Effector memory CD8-positive, alpha-beta T cell (primary cell): ENCODE data around the gene ARID5B.

Experiments used
- ATAC-seq: fragments of 150-1000 bp; cut with Tn5 transposase; replicated peaks from 2 replicates; pipeline ENCODE4 v1.10.0; 2021; ENCODE audit warnings: mild to moderate bottlenecking, moderate library complexity
- DNase-seq, 3 experiments: peaks; one replicate each; pipeline ENCODE4 v3.0.0; 2021
- H3K27ac Mint-ChIP-seq, 2 donors: one replicate each; pipeline ENCODE4 v1.8.0; 2022; ENCODE audit warnings: mild to moderate bottlenecking in 2 of 2, mixed read lengths in 2 of 2, moderate library complexity in 2 of 2
- H3K27me3 Mint-ChIP-seq, 2 donors: one replicate each; pipeline ENCODE4 v1.8.0; 2022; ENCODE audit warnings: mixed read lengths in 2 of 2
- H3K36me3 Mint-ChIP-seq: one replicate; pipeline ENCODE4 v1.8.0; 2022; ENCODE audit warnings: mild to moderate bottlenecking, moderate library complexity, mixed read lengths; ENCODE audit not compliant: insufficient read depth
- H3K4me1 Mint-ChIP-seq, 2 donors: one replicate each; pipeline ENCODE4 v1.8.0; 2022; ENCODE audit warnings: low read depth in 2 of 2, mixed read lengths in 2 of 2
- H3K4me3 Mint-ChIP-seq, 2 donors: one replicate each; pipeline ENCODE4 v1.8.0; 2022; ENCODE audit warnings: mild to moderate bottlenecking in 2 of 2, mixed read lengths in 2 of 2, moderate library complexity in 2 of 2
- H3K9me3 Mint-ChIP-seq, 2 donors: one replicate each; pipeline ENCODE4 v1.8.0; 2022; ENCODE audit warnings: mixed read lengths in 2 of 2

Gene ARID5B

DNA sequence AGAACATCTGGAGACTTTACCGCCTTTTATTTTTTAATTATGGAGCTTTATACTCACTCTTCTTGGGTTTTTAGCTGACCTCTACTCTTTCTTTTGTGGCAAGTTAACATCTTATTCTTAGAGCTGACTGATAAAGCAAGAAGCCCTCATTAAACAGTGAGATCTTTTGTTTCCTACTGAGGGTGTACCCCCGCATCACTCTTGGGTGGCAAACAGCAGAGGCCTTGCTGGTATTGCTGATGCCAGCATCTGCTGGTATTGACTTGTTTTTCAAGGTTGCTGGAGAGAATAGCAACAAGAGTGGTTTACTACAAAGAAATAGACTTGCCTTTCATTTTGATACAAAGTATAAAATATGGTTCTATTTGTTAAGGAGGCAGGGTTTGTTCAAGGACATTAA, 154.7 kb downstream of the ARID5B start:
- peaks cover 33% of the 10 kb centered on the region for H3K36me3 Mint-ChIP-seq
- ATAC-seq (no peak), DNase-seq (no peak)
- H3K27me3 Mint-ChIP-seq: no peaks in the 10 kb centered on the region
- H3K4me1 Mint-ChIP-seq: peaks cover 27 to 39% of the 10 kb centered on the region in 2 donors
- peak overlapping the region in 1 of 2 donors; percentile 79 for H3K27ac Mint-ChIP-seq
- peak overlapping the region in 1 of 2 donors; percentile 37 for H3K4me3 Mint-ChIP-seq
- H3K9me3 Mint-ChIP-seq: no peaks in the 10 kb centered on the region

DNA sequence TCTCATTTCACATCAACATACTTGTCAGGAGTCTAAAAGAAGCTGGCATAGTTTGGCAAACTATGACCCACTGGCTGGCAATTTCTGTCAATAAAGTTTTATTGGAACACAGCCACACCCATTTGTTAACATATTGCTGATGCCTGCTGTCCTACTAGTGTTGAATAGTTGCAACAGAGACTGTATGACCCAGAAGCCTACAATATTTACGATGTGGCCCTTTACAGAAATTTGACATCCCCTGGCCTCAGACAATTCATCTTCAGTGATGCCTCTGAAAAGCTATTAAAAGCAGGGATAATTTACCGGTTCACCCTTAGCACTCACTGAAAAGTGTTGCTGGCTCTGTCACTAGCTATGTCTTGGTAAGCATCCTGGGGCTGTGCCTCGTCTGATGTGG, 155.2 kb downstream of the ARID5B start:
- H3K4me3 Mint-ChIP-seq: no peak overlapping the region
- H3K9me3 Mint-ChIP-seq: no peaks in the 10 kb centered on the region
- peak overlapping the region in 1 of 2 donors; percentile 79 for H3K27ac Mint-ChIP-seq
- peaks cover 28% of the 10 kb centered on the region for H3K36me3 Mint-ChIP-seq
- DNase-seq: no peak
- ATAC-seq: no peak
- peaks cover 26 to 41% of the 10 kb centered on the region in 2 donors for H3K4me1 Mint-ChIP-seq
- H3K27me3 Mint-ChIP-seq: no peaks in the 10 kb centered on the region

DNA sequence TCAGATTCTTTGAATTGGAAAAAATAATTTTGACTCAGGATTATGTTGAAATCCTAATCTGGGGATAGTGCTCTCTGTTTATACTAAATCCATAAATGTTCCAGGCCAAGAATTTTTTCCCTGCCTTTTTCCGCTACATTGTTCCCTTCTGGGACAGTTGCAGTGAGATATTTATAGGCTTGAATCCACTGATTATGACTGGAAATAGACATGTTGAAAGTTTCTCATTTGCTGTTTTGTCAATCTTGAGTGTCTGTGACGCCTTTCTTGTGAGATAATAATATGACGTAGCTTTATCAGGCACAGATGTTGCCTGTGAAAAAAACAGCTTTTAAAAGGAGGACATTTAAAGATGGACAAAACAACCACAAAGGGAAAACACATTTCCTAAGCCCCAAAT, 155.9 kb downstream of the ARID5B start:
- no peak overlapping the region for H3K27ac Mint-ChIP-seq
- ATAC-seq: no peak
- H3K9me3 Mint-ChIP-seq: no peaks in the 10 kb centered on the region
- H3K4me1 Mint-ChIP-seq: peaks cover 29 to 43% of the 10 kb centered on the region in 2 donors
- H3K27me3 Mint-ChIP-seq: no peaks in the 10 kb centered on the region
- no peak overlapping the region for H3K4me3 Mint-ChIP-seq
- H3K36me3 Mint-ChIP-seq: peaks cover 21% of the 10 kb centered on the region
- no peak for DNase-seq

DNA sequence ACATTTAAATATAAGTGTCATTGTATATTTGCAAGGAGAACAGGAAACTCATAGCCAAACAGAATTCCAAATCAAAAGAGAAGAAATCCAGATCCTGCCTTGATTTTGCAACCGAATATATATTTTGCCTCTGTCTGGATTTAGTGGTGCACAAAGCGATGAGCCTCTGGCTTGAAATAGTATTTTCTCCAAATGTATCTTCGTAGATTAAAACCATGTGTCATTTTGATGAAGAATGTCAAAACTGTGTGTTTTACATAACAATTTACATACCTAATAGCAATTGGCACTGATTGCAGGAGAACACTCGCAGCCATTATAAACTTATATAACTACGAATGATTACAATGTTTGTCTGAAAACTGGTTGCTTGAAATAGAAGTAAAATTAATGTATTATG, 156.4 kb downstream of the ARID5B start:
- H3K27ac Mint-ChIP-seq: no peak overlapping the region
- no peak for ATAC-seq
- no peak for DNase-seq
- no peaks in the 10 kb centered on the region for H3K27me3 Mint-ChIP-seq
- H3K9me3 Mint-ChIP-seq: no peaks in the 10 kb centered on the region
- H3K36me3 Mint-ChIP-seq: peaks cover 16% of the 10 kb centered on the region
- no peak overlapping the region for H3K4me3 Mint-ChIP-seq
- peaks cover 27 to 38% of the 10 kb centered on the region in 2 donors for H3K4me1 Mint-ChIP-seq

DNA sequence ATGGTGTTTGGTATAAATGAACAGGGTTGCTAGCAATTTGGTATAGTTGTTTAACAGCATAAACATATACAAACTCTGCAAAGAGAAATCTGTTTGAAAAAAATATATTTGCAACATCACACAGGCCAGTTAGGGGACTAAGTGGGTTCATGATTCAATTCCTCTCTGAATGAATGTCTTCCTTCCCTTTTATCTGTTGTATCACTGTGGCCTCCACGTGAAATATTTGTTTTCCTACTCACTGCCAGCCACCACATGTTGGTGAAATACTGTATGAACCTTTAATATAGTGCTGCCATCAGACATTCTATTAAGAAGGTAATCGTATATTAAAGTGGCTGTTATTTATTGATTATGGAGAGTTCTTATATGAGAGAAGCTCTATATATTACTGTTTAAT, 157.0 kb downstream of the ARID5B start:
- no peaks in the 10 kb centered on the region for H3K9me3 Mint-ChIP-seq
- H3K27me3 Mint-ChIP-seq: no peaks in the 10 kb centered on the region
- peaks cover 15% of the 10 kb centered on the region for H3K36me3 Mint-ChIP-seq
- H3K4me1 Mint-ChIP-seq: peaks cover 24 to 32% of the 10 kb centered on the region in 2 donors
- ATAC-seq (no peak), DNase-seq (no peak)
- no peak overlapping the region for H3K4me3 Mint-ChIP-seq
- no peak overlapping the region for H3K27ac Mint-ChIP-seq

DNA sequence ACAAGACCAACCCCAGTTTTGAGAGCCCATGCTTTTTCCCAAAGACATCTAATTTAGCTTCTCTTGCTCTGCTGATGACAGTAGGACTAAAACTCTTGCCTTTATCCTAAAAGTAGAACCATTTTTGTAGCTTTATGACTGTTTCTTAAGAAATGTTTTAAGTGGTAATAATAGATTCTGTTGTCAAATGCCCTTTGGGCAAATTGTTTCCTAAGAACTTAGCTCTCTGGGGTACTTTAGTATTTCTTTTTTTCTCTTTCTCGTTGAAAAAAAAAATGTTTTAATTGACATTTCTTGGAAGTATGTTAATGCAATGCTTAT, 157.4 kb downstream of the ARID5B start:
- H3K36me3 Mint-ChIP-seq: peaks cover 15% of the 10 kb centered on the region
- H3K27me3 Mint-ChIP-seq: no peaks in the 10 kb centered on the region
- H3K9me3 Mint-ChIP-seq: no peaks in the 10 kb centered on the region
- DNase-seq (no peak), ATAC-seq (no peak)
- H3K4me1 Mint-ChIP-seq: peaks cover 21 to 28% of the 10 kb centered on the region in 2 donors
- H3K27ac Mint-ChIP-seq: no peak overlapping the region
- H3K4me3 Mint-ChIP-seq: no peak overlapping the region

DNA sequence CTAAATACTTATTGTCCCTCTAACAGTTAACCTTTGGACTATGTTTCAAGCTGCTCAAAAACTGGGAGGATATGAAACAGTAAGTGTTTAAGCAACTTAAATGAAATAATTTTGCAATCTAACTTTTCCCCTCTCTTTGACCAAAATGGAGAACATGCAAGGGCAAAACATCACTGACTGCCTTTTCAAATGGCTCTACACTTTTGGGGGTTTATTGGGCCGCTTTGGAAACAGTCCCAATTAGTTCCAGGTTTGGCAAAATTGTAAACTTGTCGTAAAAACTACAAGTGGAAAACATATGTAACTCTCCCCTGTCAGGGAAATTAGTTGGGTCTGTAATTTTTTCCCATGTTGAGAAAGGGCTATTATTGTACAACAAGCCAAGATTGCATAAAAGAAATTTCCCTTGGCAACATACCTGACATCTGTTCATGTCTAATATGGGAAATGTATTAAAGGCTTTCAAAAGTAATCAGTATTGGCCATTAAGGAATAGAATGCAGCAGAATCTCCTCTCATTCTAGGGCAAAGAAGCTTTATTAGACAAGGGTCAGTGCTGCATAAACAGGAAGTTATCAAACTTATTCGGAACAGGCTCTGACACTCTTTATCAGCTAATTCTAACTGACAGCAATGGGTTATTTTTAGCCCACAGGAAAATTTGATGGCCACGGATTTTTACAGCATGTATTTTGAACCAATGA, 157.9 kb downstream of the ARID5B start:
- ATAC-seq (no peak), DNase-seq (no peak)
- Mint-ChIP-seq H3K36me3 (peaks cover 15% of the 10 kb centered on the region), H3K27me3 (no peaks in the 10 kb centered on the region), H3K4me3 (no peak overlapping the region), H3K9me3 (no peaks in the 10 kb centered on the region), H3K27ac (no peak overlapping the region), H3K4me1 (peaks cover 16 to 23% of the 10 kb centered on the region in 2 donors)

DNA sequence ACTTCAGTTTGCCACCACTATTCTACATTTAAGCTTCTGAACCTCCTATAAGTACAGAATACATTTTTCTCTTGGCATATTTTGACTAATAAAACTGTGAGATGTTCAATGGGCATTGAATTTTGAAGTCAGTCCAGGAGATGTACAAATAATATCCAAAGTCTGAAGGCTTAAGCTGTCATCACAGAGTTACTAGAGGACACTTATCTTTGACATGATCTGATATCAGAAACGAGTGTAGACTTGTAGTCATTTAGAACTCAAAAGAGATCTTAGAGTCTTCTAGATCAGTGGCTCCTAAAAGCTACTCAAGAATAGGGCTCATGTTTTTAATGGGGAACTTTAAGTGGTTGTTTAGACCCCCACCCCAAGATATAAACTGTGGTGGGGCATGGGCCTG, 160.5 kb downstream of the ARID5B start:
- ATAC-seq: no peak
- no peak for DNase-seq
- H3K4me1 Mint-ChIP-seq: peaks cover 9 to 14% of the 10 kb centered on the region in 2 donors
- H3K36me3 Mint-ChIP-seq: peaks cover 19% of the 10 kb centered on the region
- no peaks in the 10 kb centered on the region for H3K27me3 Mint-ChIP-seq
- no peak overlapping the region for H3K4me3 Mint-ChIP-seq
- H3K27ac Mint-ChIP-seq: peak overlapping the region in 1 of 2 donors; percentile 63
- H3K9me3 Mint-ChIP-seq: no peaks in the 10 kb centered on the region

DNA sequence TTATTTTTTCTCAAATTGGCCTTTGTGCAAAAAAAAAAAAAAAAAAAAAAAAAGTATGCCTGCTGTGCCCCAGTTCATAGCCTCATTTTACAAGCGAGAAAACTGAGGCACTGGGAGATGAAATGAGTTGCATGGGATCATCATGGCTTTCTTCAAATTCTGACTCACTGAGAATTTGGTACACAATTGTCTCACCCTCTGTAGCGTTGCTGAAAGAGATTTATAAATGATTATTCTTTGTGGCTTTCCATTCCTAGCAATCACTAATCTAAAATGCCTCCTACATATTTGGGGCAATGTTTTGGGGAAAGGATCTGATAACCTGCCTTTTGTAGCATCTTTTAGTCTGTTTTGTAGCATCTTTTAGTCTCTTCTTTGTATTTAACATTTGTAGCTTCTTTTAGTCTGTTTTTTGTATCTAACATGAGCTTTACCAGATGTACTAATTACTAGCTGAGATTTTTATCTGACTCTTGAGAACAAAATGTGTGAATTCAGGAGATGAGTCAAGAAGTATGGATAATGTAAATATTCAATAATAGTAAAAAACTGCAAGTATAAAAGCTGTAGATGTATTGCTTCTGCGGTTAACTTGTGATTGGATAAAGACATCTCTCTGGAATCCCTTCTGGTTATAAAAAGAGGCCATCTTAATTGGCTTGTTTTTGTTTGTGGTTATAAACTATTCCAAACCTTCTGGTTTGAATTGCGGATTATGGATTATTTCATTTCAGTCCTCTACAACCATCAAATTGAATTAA, 161.4 kb downstream of the ARID5B start:
- Mint-ChIP-seq H3K27ac (peak overlapping the region in 1 of 2 donors; percentile 63), H3K36me3 (peaks cover 16% of the 10 kb centered on the region), H3K4me3 (no peak overlapping the region), H3K4me1 (peaks cover 7 to 14% of the 10 kb centered on the region in 2 donors), H3K27me3 (no peaks in the 10 kb centered on the region), H3K9me3 (no peaks in the 10 kb centered on the region)
- ATAC-seq: no peak
- no peak for DNase-seq

DNA sequence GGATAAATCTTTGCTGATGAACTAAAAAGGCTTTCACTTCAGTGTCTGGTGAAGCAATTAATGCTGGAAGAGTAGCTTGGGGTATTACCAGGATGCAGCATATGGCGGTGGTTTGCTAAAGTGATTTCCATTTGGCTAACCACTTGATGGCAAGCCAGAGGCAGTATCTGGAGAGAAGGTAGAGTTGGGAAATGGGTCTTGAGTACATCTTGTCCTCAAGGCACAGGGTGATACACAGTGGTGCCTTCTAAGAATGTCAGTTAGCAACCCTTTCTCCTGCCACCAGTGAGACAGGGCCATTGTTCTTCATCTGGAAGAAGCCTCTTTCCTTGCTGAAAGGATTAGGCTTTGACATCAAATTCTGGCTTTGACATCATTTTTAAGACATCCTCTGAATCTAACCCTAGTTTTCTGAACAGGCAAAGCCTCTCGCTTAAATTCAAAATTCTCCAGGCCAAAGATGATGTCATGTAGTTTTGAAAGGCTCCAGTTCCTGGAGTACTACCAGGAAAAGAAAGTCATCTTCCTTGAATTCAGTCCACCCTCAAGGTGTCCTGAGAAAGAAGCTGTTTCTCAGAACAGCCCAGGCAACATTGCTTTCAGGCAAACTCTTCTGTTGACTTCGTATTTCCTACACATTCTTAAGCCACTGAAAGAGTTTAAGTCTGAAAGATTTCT, 162.4 kb downstream of the ARID5B start:
- H3K4me1 Mint-ChIP-seq: peaks cover 5 to 14% of the 10 kb centered on the region in 2 donors
- no peak for DNase-seq
- no peaks in the 10 kb centered on the region for H3K27me3 Mint-ChIP-seq
- no peaks in the 10 kb centered on the region for H3K9me3 Mint-ChIP-seq
- H3K27ac Mint-ChIP-seq: peak overlapping the region in 1 of 2 donors; percentile 53
- H3K4me3 Mint-ChIP-seq: no peak overlapping the region
- H3K36me3 Mint-ChIP-seq: peaks cover 20% of the 10 kb centered on the region
- no peak for ATAC-seq

DNA sequence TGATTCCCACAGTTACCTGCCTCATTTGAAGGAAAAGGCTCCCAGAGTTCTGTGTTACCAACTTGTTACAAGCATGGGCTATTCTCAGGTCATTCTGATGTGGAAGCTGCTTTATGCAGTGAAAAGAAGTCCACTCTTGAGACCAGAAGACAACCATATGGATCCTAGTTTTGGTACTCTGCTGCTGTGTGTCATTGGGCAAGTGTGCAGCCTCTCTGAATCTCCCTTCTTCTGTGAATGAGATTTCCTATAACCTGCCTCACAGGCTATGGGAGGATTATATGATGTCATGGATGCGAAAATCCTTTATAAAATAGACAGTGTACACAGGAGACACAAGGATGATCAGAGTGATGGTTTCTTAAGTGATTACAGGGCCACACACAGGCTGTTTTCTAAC, 166.1 kb downstream of the ARID5B start:
- Mint-ChIP-seq H3K4me1 (peaks cover under 1 to 5% of the 10 kb centered on the region in 2 donors), H3K27ac (peak overlapping the region in 1 of 2 donors; percentile 46)

DNA sequence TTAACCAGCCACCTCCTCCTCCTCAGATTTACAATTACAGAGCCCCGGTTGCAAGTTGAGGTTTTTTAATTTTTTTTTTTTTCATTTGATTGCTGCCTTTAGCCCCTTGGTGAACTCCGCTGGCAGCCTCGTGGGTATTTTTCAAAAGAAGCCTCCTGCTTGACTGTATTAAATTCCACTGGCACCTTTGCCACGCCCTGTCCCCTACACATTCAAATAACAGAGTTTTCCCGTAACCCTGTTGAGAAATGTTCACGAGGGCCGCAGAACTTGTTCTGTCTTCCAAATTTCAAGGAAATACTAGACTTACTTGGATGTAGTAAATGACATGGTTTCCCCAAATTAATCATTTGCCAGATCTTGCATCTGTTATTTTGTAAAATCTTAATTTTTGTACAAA, 167.0 kb downstream of the ARID5B start:
- Mint-ChIP-seq H3K27me3 (no peaks in the 10 kb centered on the region), H3K36me3 (peaks cover 47% of the 10 kb centered on the region), H3K4me1 (peaks cover 7 to 8% of the 10 kb centered on the region in 2 donors), H3K4me3 (no peak overlapping the region), H3K9me3 (no peaks in the 10 kb centered on the region), H3K27ac (no peak overlapping the region)
- DNase-seq (no peak), ATAC-seq (no peak)

More for the DNA sequence above, 166.1 kb downstream of the ARID5B start:
- Mint-ChIP-seq H3K27me3 (no peaks in the 10 kb centered on the region), H3K4me3 (no peak overlapping the region), H3K36me3 (peaks cover 47% of the 10 kb centered on the region), H3K9me3 (no peaks in the 10 kb centered on the region)
- no peak for DNase-seq
- ATAC-seq: no peak

DNA sequence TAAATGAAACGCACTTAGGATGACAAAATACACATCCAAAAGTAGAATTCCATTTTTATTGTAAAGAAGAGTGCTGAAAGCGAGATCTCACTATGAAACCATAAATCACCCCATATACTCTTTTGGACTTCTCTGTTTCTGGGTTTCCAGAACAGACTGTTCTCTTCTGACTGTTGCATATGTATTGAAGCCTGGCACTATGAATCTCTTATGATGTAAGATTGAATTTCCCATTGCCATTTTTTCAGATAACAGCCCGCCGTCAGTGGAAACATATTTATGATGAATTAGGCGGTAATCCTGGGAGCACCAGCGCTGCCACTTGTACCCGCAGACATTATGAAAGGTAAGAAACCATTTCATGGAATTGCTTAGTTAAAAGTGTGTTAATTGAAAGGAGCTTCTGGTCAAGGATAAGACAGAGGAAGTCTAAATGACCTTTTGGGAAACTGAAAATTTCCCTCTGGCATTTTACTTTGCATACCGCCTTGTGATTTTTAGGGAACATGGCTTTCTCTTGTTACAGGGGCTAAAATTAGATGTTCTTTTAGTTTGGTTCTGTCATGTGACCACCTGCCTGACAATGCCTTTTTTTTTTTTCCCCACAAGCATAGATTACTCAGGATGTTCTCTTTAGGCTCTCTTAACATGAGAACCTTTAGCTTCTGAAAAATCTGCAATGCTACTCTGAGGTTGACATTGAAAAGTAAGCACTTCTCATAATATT, 168.1 kb downstream of the ARID5B start:
- Mint-ChIP-seq H3K9me3 (no peaks in the 10 kb centered on the region), H3K27ac (no peak overlapping the region), H3K27me3 (no peaks in the 10 kb centered on the region), H3K4me1 (peaks cover 7 to 8% of the 10 kb centered on the region in 2 donors), H3K36me3 (peaks cover 51% of the 10 kb centered on the region), H3K4me3 (no peak overlapping the region)
- no peak for DNase-seq
- no peak for ATAC-seq
